OCI-LY3 (cell line): ENCODE data around the gene TMEM98.

Experiments
- H2AFZ ChIP-seq: fragments of 200-600, 300-600 bp; shearing (Covaris generic); 2 replicates; pipeline ENCODE4 v1.6.0; 2014; ENCODE audit warnings: antibody characterized with exemption, low read depth, low read length
- H3K27ac ChIP-seq: fragments of 200-600, 300-600 bp; sonication (generic); 2 replicates; pipeline ENCODE4 v1.5.1; 2014; ENCODE audit warnings: mild to moderate bottlenecking, low read length, moderate library complexity, mixed read lengths
- H3K27me3 ChIP-seq: fragments of 200-600, 300-600 bp; sonication (generic); 2 replicates; pipeline ENCODE4 v1.6.1; 2014; ENCODE audit warnings: low read depth, low read length, mixed read lengths
- H3K36me3 ChIP-seq: fragments of 200-600, 300-600 bp; sonication (generic); replicated peaks from 2 replicates; pipeline ENCODE3; 2014; ENCODE audit warnings: low read depth, low read length, mixed read lengths
- H3K4me1 ChIP-seq: fragments of 300-600, 200-600 bp; sonication (generic); 2 replicates; pipeline ENCODE4 v1.6.1; 2014; ENCODE audit warnings: low read length, mixed read lengths
- H3K4me2 ChIP-seq: fragments of 200-600, 300-600 bp; sonication (generic); 2 replicates; pipeline ENCODE4 v1.6.1; 2014; ENCODE audit warnings: low read length, mixed read lengths
- H3K4me3 ChIP-seq: fragments of 300-600, 200-600 bp; sonication (generic); 2 replicates; pipeline ENCODE4 v1.5.1; 2014; ENCODE audit warnings: antibody characterized with exemption, mild to moderate bottlenecking, low read length, moderate library complexity
- H3K79me2 ChIP-seq: fragments of 300-600, 200-600 bp; shearing (Covaris generic); 2 replicates; pipeline ENCODE4 v1.6.1; 2014; ENCODE audit warnings: mild to moderate bottlenecking, low read length, mixed read lengths
- H3K9ac ChIP-seq: fragments of 300-600, 200-600 bp; shearing (Covaris generic); 2 replicates; pipeline ENCODE4 v1.6.0; 2014; ENCODE audit warnings: mild to moderate bottlenecking, low read length, moderate library complexity
- H3K9me3 ChIP-seq: fragments of 200-600, 300-600 bp; shearing (Covaris generic); 2 replicates; pipeline ENCODE4 v1.6.1; 2014; ENCODE audit warnings: low read length, mixed read lengths; ENCODE audit not compliant: insufficient read depth
- H4K20me1 ChIP-seq: fragments of 200-600, 300-600 bp; sonication (generic); 2 replicates; pipeline ENCODE4 v1.6.1; 2016; ENCODE audit warnings: low read length, mixed read lengths; ENCODE audit not compliant: insufficient read depth
- EZH2phosphoT487 ChIP-seq: fragments of 200-600 bp; shearing (Covaris generic); IDR thresholded peaks from 2 replicates; pipeline ENCODE4 v1.6.1; 2018; ENCODE audit warnings: antibody characterized with exemption, mixed run types, low read depth
- TF ChIP-seq, protein P1 (sequence below): fragments of 200-600, 300-600 bp; sonication (generic); IDR thresholded peaks from 2 replicates; pipeline ENCODE4 v1.5.1; 2014; ENCODE audit warnings: antibody characterized with exemption, low read length, low read depth

TMEM98 gene

DNA sequence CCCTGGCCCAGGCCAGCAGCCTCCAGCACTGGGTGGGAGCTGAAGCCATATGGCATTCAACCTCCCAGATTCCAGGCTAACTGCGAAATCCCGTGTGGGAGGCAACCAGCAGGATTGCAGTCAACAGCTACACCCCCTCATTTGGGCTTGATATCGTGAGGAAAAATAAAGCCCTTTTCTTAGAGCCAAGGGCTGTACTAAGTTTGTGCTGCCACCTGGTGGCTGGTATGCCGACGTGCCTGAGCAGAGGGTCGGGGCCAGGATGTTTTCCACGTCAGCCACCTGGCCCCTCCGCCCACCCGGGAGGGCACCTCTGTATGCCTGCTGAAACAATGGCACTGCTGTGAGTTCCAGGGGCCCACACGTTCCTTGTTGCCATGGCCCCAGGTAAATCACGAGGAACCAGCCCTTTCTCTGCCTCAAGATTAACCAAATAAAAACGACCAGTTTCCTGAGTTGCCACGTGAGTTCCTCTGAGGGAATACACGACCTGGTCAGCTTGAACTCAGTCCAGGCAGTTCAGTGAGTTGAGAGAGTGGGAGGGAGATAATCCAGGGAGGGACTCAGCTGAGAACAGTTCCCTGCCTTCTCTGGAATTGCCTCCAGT is 9.0 kb downstream of the TMEM98 start:
- Histone ChIP-seq H3K9me3 (no peaks in the 10 kb centered on the region), H3K4me2 (peak overlapping the region; percentile 90), H3K4me1 (peaks cover 7% of the 10 kb centered on the region), H3K27ac (no peak overlapping the region), H4K20me1 (no peaks in the 10 kb centered on the region), H3K36me3 (no peaks in the 10 kb centered on the region), H3K79me2 (no peaks in the 10 kb centered on the region), H3K4me3 (peak overlapping the region; percentile 71), H3K27me3 (no peaks in the 10 kb centered on the region), H3K9ac (peak overlapping the region; percentile 42; the same call in 1 of the 2 replicates), H2AFZ (peak overlapping the region; percentile 88)
- TF ChIP-seq, protein P1, sequence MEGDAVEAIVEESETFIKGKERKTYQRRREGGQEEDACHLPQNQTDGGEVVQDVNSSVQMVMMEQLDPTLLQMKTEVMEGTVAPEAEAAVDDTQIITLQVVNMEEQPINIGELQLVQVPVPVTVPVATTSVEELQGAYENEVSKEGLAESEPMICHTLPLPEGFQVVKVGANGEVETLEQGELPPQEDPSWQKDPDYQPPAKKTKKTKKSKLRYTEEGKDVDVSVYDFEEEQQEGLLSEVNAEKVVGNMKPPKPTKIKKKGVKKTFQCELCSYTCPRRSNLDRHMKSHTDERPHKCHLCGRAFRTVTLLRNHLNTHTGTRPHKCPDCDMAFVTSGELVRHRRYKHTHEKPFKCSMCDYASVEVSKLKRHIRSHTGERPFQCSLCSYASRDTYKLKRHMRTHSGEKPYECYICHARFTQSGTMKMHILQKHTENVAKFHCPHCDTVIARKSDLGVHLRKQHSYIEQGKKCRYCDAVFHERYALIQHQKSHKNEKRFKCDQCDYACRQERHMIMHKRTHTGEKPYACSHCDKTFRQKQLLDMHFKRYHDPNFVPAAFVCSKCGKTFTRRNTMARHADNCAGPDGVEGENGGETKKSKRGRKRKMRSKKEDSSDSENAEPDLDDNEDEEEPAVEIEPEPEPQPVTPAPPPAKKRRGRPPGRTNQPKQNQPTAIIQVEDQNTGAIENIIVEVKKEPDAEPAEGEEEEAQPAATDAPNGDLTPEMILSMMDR = peak; percentile 90
- TF ChIP-seq EZH2phosphoT487 = no peak

DNA sequence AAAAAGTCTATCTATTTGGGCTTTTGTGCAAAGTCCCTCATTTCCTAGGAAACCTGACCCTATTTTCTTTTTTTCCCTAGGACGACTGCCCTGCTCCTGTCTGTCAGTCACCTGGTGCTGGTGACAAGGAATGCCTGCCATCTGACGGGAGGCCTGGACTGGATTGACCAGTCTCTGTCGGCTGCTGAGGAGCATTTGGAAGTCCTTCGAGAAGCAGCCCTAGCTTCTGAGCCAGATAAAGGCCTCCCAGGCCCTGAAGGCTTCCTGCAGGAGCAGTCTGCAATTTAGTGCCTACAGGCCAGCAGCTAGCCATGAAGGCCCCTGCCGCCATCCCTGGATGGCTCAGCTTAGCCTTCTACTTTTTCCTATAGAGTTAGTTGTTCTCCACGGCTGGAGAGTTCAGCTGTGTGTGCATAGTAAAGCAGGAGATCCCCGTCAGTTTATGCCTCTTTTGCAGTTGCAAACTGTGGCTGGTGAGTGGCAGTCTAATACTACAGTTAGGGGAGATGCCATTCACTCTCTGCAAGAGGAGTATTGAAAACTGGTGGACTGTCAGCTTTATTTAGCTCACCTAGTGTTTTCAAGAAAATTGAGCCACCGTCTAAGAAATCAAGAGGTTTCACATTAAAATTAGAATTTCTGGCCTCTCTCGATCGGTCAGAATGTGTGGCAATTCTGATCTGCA is 12.9 kb downstream of the TMEM98 start:
- Histone ChIP-seq H3K4me3 (no peak overlapping the region), H3K9ac (no peak overlapping the region), H3K36me3 (no peaks in the 10 kb centered on the region), H4K20me1 (no peaks in the 10 kb centered on the region), H3K4me1 (peaks cover 15% of the 10 kb centered on the region), H3K27ac (no peak overlapping the region), H3K9me3 (no peaks in the 10 kb centered on the region), H3K79me2 (no peaks in the 10 kb centered on the region), H3K4me2 (no peak overlapping the region), H2AFZ (no peak overlapping the region), H3K27me3 (no peaks in the 10 kb centered on the region)
- TF ChIP-seq, protein P1 = peak; percentile 34
- TF ChIP-seq EZH2phosphoT487 = no peak

DNA sequence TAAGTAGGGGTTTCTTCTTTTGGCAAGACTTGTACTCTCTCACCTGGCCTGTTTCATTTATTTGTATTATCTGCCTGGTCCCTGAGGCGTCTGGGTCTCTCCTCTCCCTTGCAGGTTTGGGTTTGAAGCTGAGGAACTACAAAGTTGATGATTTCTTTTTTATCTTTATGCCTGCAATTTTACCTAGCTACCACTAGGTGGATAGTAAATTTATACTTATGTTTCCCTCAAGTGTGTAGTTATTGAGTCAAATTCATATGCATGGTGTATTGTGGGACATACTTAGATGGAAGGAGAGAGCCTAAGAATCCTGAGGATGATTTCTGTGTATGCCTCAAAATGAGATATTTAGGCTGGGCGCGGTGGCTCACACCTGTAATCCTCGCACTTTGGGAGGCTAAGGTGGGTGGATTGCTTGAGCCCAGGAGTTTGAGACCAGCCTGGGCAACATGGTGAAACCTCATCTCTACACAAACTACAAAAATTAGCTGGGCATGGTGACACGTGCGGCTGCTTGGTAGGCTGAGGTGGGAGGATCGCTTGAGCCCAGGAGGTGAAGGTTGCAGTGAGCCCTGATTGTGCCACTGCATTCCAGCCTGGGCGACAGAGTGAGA is 13.6 kb downstream of the TMEM98 start:
- Histone ChIP-seq H3K27me3 (no peaks in the 10 kb centered on the region), H3K4me3 (no peak overlapping the region), H3K79me2 (no peaks in the 10 kb centered on the region), H2AFZ (no peak overlapping the region), H3K27ac (no peak overlapping the region), H3K4me2 (no peak overlapping the region), H4K20me1 (no peaks in the 10 kb centered on the region), H3K4me1 (peaks cover 15% of the 10 kb centered on the region), H3K9me3 (no peaks in the 10 kb centered on the region), H3K36me3 (no peaks in the 10 kb centered on the region), H3K9ac (no peak overlapping the region)
- TF ChIP-seq EZH2phosphoT487 = no peak
- TF ChIP-seq, protein P1 = peak; percentile 31; the same call in 1 of the 2 replicates

DNA sequence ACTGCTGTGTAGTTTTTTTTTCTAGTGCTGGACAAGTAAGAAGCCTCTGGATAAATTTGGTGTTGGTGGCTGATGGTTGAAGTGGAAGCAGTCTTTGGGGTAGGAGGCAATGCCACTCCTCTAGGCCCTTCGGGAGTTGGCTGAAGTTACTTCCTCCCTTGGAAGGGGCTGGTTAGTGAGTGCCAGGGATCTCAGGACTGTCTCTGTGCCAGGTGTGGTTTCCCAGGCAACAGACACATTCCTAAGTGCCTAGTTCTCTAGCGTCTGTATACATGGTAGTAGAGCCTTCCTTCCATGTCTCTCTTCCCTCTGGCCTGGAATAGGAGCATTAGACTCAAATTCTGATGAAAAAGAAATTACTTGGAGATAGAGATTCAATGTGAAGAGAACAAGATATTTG is 15.3 kb downstream of the TMEM98 start:
- TF ChIP-seq EZH2phosphoT487 = no peak
- Histone ChIP-seq H3K9me3 (no peaks in the 10 kb centered on the region), H4K20me1 (no peaks in the 10 kb centered on the region), H3K79me2 (no peaks in the 10 kb centered on the region), H3K9ac (no peak overlapping the region), H3K27me3 (no peaks in the 10 kb centered on the region), H3K36me3 (no peaks in the 10 kb centered on the region), H3K4me1 (peaks cover 8% of the 10 kb centered on the region), H2AFZ (no peak overlapping the region), H3K4me2 (no peak overlapping the region), H3K27ac (no peak overlapping the region), H3K4me3 (no peak overlapping the region)
